Stimulated activated CD4-positive, alpha-beta T cell treated with anti-CD3 and anti-CD28 coated beads, Interleukin-4, amount 100 ng/mL, for 4 hours (primary cell): Measurements from ENCODE around the gene HDGF.

Experiments
- DNase-seq, 2 experiments: peaks; one replicate each; pipeline ENCODE4 v3.0.0-alpha.2; 2020

Gene HDGF

GRCh38 chr1:156693848-156694689 is 57.4 kb downstream of the HDGF start:
- no peak for DNase-seq

GRCh38 chr1:156692925-156693847 is 58.3 kb downstream of the HDGF start:
- DNase-seq: no peak

- DNase-seq: no peak
Measured at GRCh38 chr1:156692441-156692924, 59.0 kb downstream of the HDGF start.
